Transverse colon (tissue), 3 donors: Measurements from ENCODE around the gene HPX.

Source experiments
- CTCF ChIP-seq, 5 experiments: fragments of 200-600 bp in 3 of 5; fragments of 450-650 bp in 2 of 5; sonication (generic) in 3 of 5; IDR thresholded peaks; 1 replicate in 2 of 5; 2 replicates in 3 of 5; pipeline ENCODE4 v1.5.1; 2016 to 2017; ENCODE audit warnings: antibody characterized with exemption in 5 of 5, inconsistent platforms in 3 of 5, mild to moderate bottlenecking in 2 of 5, moderate library complexity in 1 of 5
- EP300 ChIP-seq: sonication (generic); formaldehyde crosslinking; IDR thresholded peaks from one replicate; pipeline ENCODE4 v1.6.1; 2017; ENCODE audit warnings: antibody characterized with exemption, low read depth
- POLR2A ChIP-seq: fragments of 450-650 bp; IDR thresholded peaks from one replicate; pipeline ENCODE4 v1.6.1; 2016; ENCODE audit warnings: antibody characterized with exemption, mild to moderate bottlenecking, moderate library complexity

- peak; percentile 0 for TF ChIP-seq POLR2A
- TF ChIP-seq CTCF (IDR thresholded peaks at IDR 0.05) = peak in 1 of 5 experiments; percentile 4
- no peak for TF ChIP-seq EP300
Observed at GRCh38 chr11:6474413-6474792, 33.6 kb upstream of the HPX start.
